HG03066 (cell line): Measurements from ENCODE around the gene SLC12A7.
A peak's percentile ranks its signal among the peaks of the same experiment; 100 is the strongest.
"Not testable (repeated sequence)": the region's sequence is repeated elsewhere in the genome, so short reads cannot be mapped to it uniquely, and the experiment has no call there.

Experiments used
- ATAC-seq: cut with Tn5 transposase; IDR thresholded peaks from one replicate; pipeline ENCODE4 v1.9.1; 2021; ENCODE audit warnings: low read depth; ENCODE audit not compliant: unreplicated experiment

Gene SLC12A7

GRCh38 chr5:1111727-1112289 is at the start of gene SLC12A7:
TSS of gene SLC12A7 (minus strand) at chr5:1112063. CDS start at chr5:1111991, 72 bp downstream.
- peak; percentile 56 for ATAC-seq

GRCh38 chr5:1161108-1161832 is 49.4 kb upstream of the SLC12A7 start:
- no peak for ATAC-seq

GRCh38 chr5:1159774-1160406 is 48.0 kb upstream of the SLC12A7 start:
- no peak for ATAC-seq

GRCh38 chr5:1159341-1159675 is 47.4 kb upstream of the SLC12A7 start:
- ATAC-seq: no peak

GRCh38 chr5:1158647-1159340 is 46.9 kb upstream of the SLC12A7 start:
- ATAC-seq: no peak

- ATAC-seq: not testable (repeated sequence)
Observed at GRCh38 chr5:1157461-1157986, 45.7 kb upstream of the SLC12A7 start.

GRCh38 chr5:1156754-1157460 is 45.0 kb upstream of the SLC12A7 start:
- no peak for ATAC-seq

- ATAC-seq: no peak
Observed at GRCh38 chr5:1156033-1156753, 44.3 kb upstream of the SLC12A7 start.

- no peak for ATAC-seq
Observed at GRCh38 chr5:1155191-1156032, 43.5 kb upstream of the SLC12A7 start.

GRCh38 chr5:1153428-1153827 is 41.6 kb upstream of the SLC12A7 start:
- ATAC-seq: no peak

- ATAC-seq: no peak
Observed at GRCh38 chr5:1152771-1153282, 41.0 kb upstream of the SLC12A7 start.

GRCh38 chr5:1152156-1152555 is 40.3 kb upstream of the SLC12A7 start:
- ATAC-seq: no peak

GRCh38 chr5:1151316-1151715 is 39.5 kb upstream of the SLC12A7 start:
- no peak for ATAC-seq

GRCh38 chr5:1150866-1151265 is 39.0 kb upstream of the SLC12A7 start:
- no peak for ATAC-seq

GRCh38 chr5:1144638-1145396 is 33.0 kb upstream of the SLC12A7 start:
- no peak for ATAC-seq

- no peak for ATAC-seq
Observed at GRCh38 chr5:1144089-1144488, 32.2 kb upstream of the SLC12A7 start.

- no peak for ATAC-seq
Observed at GRCh38 chr5:1143670-1143951, 31.7 kb upstream of the SLC12A7 start.

- no peak for ATAC-seq
Observed at GRCh38 chr5:1142886-1143669, 31.2 kb upstream of the SLC12A7 start.
